ENCODE measurements around the gene GFER. TPM values are rescaled to one million over a fixed set of nuclear protein-coding genes. Genes with fewer than 3 reads are reported as not detected.

Gene GFER
- total RNA-seq, 1 donor, result 8.7 TPM

- H3K27ac ChIP-seq (ENCODE audit: low read depth, low read length), result no peak overlapping the region
Observed at GRCh38 chr16:1940273-1941161, 43.5 kb upstream of the GFER start.

GRCh38 chr16:1941162-1942046, 42.6 kb upstream of the GFER start:
- TF ChIP-seq CTCF (IDR thresholded peaks at IDR 0.05; ENCODE audit: extremely low read depth, low read depth, low read length), result no peak
- Histone ChIP-seq H3K4me1 (ENCODE audit: insufficient read depth, low read length) (peaks cover 10% of the 10 kb centered on the region), H4K20me1 (ENCODE audit: insufficient read depth, low read length) (no peaks in the 10 kb centered on the region), H3K27ac (ENCODE audit: low read depth, low read length) (no peak overlapping the region), H3K4me2 (ENCODE audit: insufficient read depth, low read length) (peak overlapping the region; percentile 95), H3K36me3 (ENCODE audit: insufficient read depth, low read length) (peaks cover 14% of the 10 kb centered on the region), H3K4me3 (ENCODE audit: insufficient read depth, low read length) (peak overlapping the region; percentile 94), H2AFZ (ENCODE audit: low read length) (no peak overlapping the region), H3K27me3 (ENCODE audit: insufficient read depth, low read length) (no peaks in the 10 kb centered on the region), H3K9me3 (ENCODE audit: low read depth, low read length) (no peaks in the 10 kb centered on the region), H3K79me2 (ENCODE audit: insufficient read depth, low read length) (no peaks in the 10 kb centered on the region)
- DNase-seq (ENCODE audit: insufficient read length, low spot score, missing footprints), result peak; percentile 83

More at GRCh38 chr16:1940273-1941161, 43.5 kb upstream of the GFER start:
- DNase-seq (ENCODE audit: insufficient read length, low spot score, missing footprints), result peak; percentile 36
- no peak for TF ChIP-seq CTCF (IDR thresholded peaks at IDR 0.05; ENCODE audit: extremely low read depth, low read depth, low read length)
- Histone ChIP-seq H3K27me3 (ENCODE audit: insufficient read depth, low read length) (no peaks in the 10 kb centered on the region), H3K4me3 (ENCODE audit: insufficient read depth, low read length) (no peak overlapping the region), H3K9me3 (ENCODE audit: low read depth, low read length) (no peaks in the 10 kb centered on the region), H3K4me1 (ENCODE audit: insufficient read depth, low read length) (peaks cover 10% of the 10 kb centered on the region), H3K79me2 (ENCODE audit: insufficient read depth, low read length) (no peaks in the 10 kb centered on the region), H3K36me3 (ENCODE audit: insufficient read depth, low read length) (peaks cover 14% of the 10 kb centered on the region), H4K20me1 (ENCODE audit: insufficient read depth, low read length) (no peaks in the 10 kb centered on the region), H3K4me2 (ENCODE audit: insufficient read depth, low read length) (no peak overlapping the region), H2AFZ (ENCODE audit: low read length) (no peak overlapping the region)

GRCh38 chr16:1942047-1942809, 41.8 kb upstream of the GFER start:
- peak overlapping the region; percentile 94 for H3K4me3 ChIP-seq (ENCODE audit: insufficient read depth, low read length)
- peak; percentile 87 for DNase-seq (ENCODE audit: insufficient read length, low spot score, missing footprints)
- H3K4me2 ChIP-seq (ENCODE audit: insufficient read depth, low read length), result peak overlapping the region; percentile 95
- peaks cover 14% of the 10 kb centered on the region for H3K36me3 ChIP-seq (ENCODE audit: insufficient read depth, low read length)
- H3K27ac ChIP-seq (ENCODE audit: low read depth, low read length), result peak overlapping the region; percentile 33
- no peaks in the 10 kb centered on the region for H3K27me3 ChIP-seq (ENCODE audit: insufficient read depth, low read length)
- no peak for TF ChIP-seq CTCF (IDR thresholded peaks at IDR 0.05; ENCODE audit: extremely low read depth, low read depth, low read length)
- H3K4me1 ChIP-seq (ENCODE audit: insufficient read depth, low read length), result peaks cover 10% of the 10 kb centered on the region
- no peaks in the 10 kb centered on the region for H3K9me3 ChIP-seq (ENCODE audit: low read depth, low read length)
- peak overlapping the region; percentile 89 for H2AFZ ChIP-seq (ENCODE audit: low read length)
- H4K20me1 ChIP-seq (ENCODE audit: insufficient read depth, low read length), result no peaks in the 10 kb centered on the region
- no peaks in the 10 kb centered on the region for H3K79me2 ChIP-seq (ENCODE audit: insufficient read depth, low read length)

Measured in osteoblast (primary cell).